Measurements from ENCODE around the gene ZNG1B.
A peak's percentile ranks its signal among the peaks of the same experiment; 100 is the strongest.
"Not testable (repeated sequence)": the region's sequence is repeated elsewhere in the genome, so short reads cannot be mapped to it uniquely, and the experiment has no call there.

The ZNG1B gene

GRCh38 chr2:113437508-113438465 lies at the start of gene ZNG1B:
Gene ZNG1B, plus strand, starts transcription at chr2:113437691. Its CDS starts 178 bp downstream, at chr2:113437869.
- not testable (repeated sequence) for H3K4me1 ChIP-seq (ENCODE audit: insufficient read depth, insufficient read length); DNase-seq (ENCODE audit: low read depth, low spot score); H3K9me3 ChIP-seq (ENCODE audit: insufficient read depth, low read length); H3K27me3 ChIP-seq (ENCODE audit: insufficient read depth, insufficient read length); H3K36me3 ChIP-seq (ENCODE audit: insufficient read depth, insufficient read length, low read length)
- Histone ChIP-seq H3K4me3 (ENCODE audit: insufficient read length, low read depth) (peak within 1 kb of the TSS; percentile 40), H3K9ac (ENCODE audit: insufficient read length, low read depth) (peak within 1 kb of the TSS; percentile 67)

DNA sequence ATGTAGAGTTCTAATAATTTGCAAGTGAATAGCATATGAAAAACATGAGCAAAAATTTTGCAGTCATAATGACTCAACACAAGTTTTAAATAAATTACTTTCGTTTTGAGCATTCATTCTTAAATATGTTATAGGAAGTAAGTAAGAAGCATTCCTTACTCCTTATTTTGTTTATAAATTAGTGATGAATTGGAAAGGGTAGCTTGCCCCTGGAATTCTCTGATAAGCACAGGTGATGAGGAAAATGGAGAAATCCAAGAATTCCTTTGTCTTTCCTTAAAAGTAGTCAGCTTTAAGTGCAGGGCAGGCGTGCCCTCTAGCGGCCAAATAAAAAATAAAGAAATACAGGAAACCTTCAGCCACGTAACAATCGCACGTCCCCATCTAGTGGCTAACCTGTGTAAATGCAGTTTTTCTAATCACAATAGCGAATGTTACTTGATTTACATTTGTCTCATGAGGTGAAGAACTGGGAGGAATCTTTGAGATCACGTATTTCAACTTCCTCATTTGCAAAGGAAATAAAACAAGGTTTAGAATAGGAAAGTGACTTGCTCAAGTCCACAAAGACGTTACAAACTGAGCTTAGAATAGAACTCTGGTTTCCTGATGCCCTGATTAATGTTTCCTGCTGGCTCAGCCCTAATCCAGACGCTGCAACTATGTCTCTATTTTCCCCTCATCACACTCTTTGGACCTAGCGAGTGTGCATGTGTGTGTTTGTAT lies 47.2 kb upstream of the ZNG1B start:
- Histone ChIP-seq H3K4me1 (ENCODE audit: insufficient read depth, insufficient read length) (no peaks in the 10 kb centered on the region), H3K9ac (ENCODE audit: insufficient read length, low read depth) (no peak overlapping the region), H3K9me3 (ENCODE audit: insufficient read depth, low read length) (peaks cover 10% of the 10 kb centered on the region; the same call in 1 of the 2 replicates), H3K4me3 (ENCODE audit: insufficient read length, low read depth) (no peak overlapping the region), H3K36me3 (ENCODE audit: insufficient read depth, insufficient read length, low read length) (no peaks in the 10 kb centered on the region), H3K27me3 (ENCODE audit: insufficient read depth, insufficient read length) (no peaks in the 10 kb centered on the region)
- TF ChIP-seq YY1 (IDR thresholded peaks at IDR 0.05; ENCODE audit: insufficient read depth, insufficient read length), result no peak
- no peak for TF ChIP-seq SUZ12 (IDR thresholded peaks at IDR 0.05; ENCODE audit: extremely low read depth, insufficient read depth, insufficient read length)
- no peak for TF ChIP-seq ZNF274 (IDR thresholded peaks at IDR 0.05; ENCODE audit: low read depth, low read length)
- peak; percentile 66 for DNase-seq (ENCODE audit: low read depth, low spot score)

DNA sequence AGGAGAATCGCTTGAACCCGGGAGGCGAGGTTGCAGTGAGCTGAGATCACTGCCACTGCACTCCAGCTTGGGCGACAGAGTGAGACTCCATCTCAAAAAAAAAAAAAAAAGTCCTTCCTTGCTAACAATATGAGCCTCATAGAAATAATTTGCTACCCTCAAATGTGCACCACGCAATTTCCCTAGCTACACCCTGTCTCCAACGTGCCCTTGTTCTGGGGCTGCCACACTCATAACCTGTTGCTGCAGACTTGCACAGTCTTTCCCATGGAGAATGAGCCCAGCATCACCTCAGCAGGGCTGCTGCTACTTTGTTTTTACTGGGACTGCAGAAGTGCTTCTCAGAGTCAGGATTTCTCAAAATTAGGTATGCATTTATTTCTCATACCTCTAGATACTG lies 46.4 kb upstream of the ZNG1B start:
- no peak overlapping the region for H3K9ac ChIP-seq (ENCODE audit: insufficient read length, low read depth)
- TF ChIP-seq SUZ12 (IDR thresholded peaks at IDR 0.05; ENCODE audit: extremely low read depth, insufficient read depth, insufficient read length), result no peak
- no peak for TF ChIP-seq ZNF274 (IDR thresholded peaks at IDR 0.05; ENCODE audit: low read depth, low read length)
- no peak for TF ChIP-seq YY1 (IDR thresholded peaks at IDR 0.05; ENCODE audit: insufficient read depth, insufficient read length)
- no peaks in the 10 kb centered on the region for H3K4me1 ChIP-seq (ENCODE audit: insufficient read depth, insufficient read length)
- DNase-seq (ENCODE audit: low read depth, low spot score), result no peak
- no peaks in the 10 kb centered on the region for H3K36me3 ChIP-seq (ENCODE audit: insufficient read depth, insufficient read length, low read length)
- no peak overlapping the region for H3K4me3 ChIP-seq (ENCODE audit: insufficient read length, low read depth)
- peaks cover 10% of the 10 kb centered on the region; the same call in 1 of the 2 replicates for H3K9me3 ChIP-seq (ENCODE audit: insufficient read depth, low read length)
- no peaks in the 10 kb centered on the region for H3K27me3 ChIP-seq (ENCODE audit: insufficient read depth, insufficient read length)

GRCh38 chr2:113406114-113406513 lies 31.4 kb upstream of the ZNG1B start:
- Histone ChIP-seq H3K4me3 (ENCODE audit: insufficient read length, low read depth) (no peak overlapping the region), H3K27me3 (ENCODE audit: insufficient read depth, insufficient read length) (no peaks in the 10 kb centered on the region), H3K9me3 (ENCODE audit: insufficient read depth, low read length) (no peaks in the 10 kb centered on the region), H3K36me3 (ENCODE audit: insufficient read depth, insufficient read length, low read length) (no peaks in the 10 kb centered on the region), H3K4me1 (ENCODE audit: insufficient read depth, insufficient read length) (no peaks in the 10 kb centered on the region), H3K9ac (ENCODE audit: insufficient read length, low read depth) (no peak overlapping the region)
- DNase-seq (ENCODE audit: low read depth, low spot score), result peak; percentile 35
- TF ChIP-seq SUZ12 (IDR thresholded peaks at IDR 0.05; ENCODE audit: extremely low read depth, insufficient read depth, insufficient read length) (no peak), YY1 (IDR thresholded peaks at IDR 0.05; ENCODE audit: insufficient read depth, insufficient read length) (no peak)

GRCh38 chr2:113407446-113408099 lies 29.9 kb upstream of the ZNG1B start:
- Histone ChIP-seq H3K36me3 (ENCODE audit: insufficient read depth, insufficient read length, low read length) (no peaks in the 10 kb centered on the region), H3K27me3 (ENCODE audit: insufficient read depth, insufficient read length) (no peaks in the 10 kb centered on the region), H3K4me3 (ENCODE audit: insufficient read length, low read depth) (no peak overlapping the region), H3K9ac (ENCODE audit: insufficient read length, low read depth) (no peak overlapping the region), H3K9me3 (ENCODE audit: insufficient read depth, low read length) (no peaks in the 10 kb centered on the region), H3K4me1 (ENCODE audit: insufficient read depth, insufficient read length) (no peaks in the 10 kb centered on the region)
- TF ChIP-seq YY1 (IDR thresholded peaks at IDR 0.05; ENCODE audit: insufficient read depth, insufficient read length) (no peak), SUZ12 (IDR thresholded peaks at IDR 0.05; ENCODE audit: extremely low read depth, insufficient read depth, insufficient read length) (no peak), ZNF274 (IDR thresholded peaks at IDR 0.05; ENCODE audit: low read depth, low read length) (no peak)
- DNase-seq (ENCODE audit: low read depth, low spot score), result no peak

DNA sequence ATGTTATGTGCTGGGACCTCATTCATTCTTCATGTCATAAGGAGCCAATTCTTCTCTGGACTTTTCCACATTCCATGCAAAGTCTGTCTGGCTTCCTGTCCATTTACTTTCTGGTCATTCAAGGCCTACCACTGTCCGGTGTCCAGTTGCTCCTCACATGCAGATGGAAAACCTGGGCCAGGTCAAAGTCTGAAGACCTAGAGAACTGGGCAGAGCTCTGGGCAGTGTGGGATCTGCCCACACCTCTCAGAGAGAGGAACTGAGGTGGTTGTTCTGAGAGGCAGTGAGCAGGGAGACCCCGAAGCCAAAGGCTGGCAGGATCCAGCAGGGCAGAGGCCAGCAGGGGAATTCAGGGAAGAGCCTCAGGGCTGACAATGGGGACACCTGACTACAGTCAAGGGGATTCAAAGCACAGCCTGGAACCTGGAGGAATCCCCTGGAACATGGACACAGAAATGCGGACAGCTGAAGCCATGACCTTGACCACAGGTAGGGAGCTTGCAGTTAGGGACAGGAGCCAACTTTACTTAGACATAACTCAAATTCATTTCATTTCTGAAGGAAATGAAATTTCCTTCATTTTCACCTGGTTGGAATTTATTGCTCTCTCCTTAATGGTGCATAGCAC lies 25.7 kb upstream of the ZNG1B start:
- not testable (repeated sequence) for H3K9me3 ChIP-seq (ENCODE audit: insufficient read depth, low read length); DNase-seq (ENCODE audit: low read depth, low spot score); H3K27me3 ChIP-seq (ENCODE audit: insufficient read depth, insufficient read length); H3K4me1 ChIP-seq (ENCODE audit: insufficient read depth, insufficient read length); H3K9ac ChIP-seq (ENCODE audit: insufficient read length, low read depth); H3K4me3 ChIP-seq (ENCODE audit: insufficient read length, low read depth); H3K36me3 ChIP-seq (ENCODE audit: insufficient read depth, insufficient read length, low read length)

- not testable (repeated sequence) for H3K36me3 ChIP-seq (ENCODE audit: insufficient read depth, insufficient read length, low read length); DNase-seq (ENCODE audit: low read depth, low spot score); H3K27me3 ChIP-seq (ENCODE audit: insufficient read depth, insufficient read length); H3K4me3 ChIP-seq (ENCODE audit: insufficient read length, low read depth); H3K9ac ChIP-seq (ENCODE audit: insufficient read length, low read depth); H3K4me1 ChIP-seq (ENCODE audit: insufficient read depth, insufficient read length); H3K9me3 ChIP-seq (ENCODE audit: insufficient read depth, low read length)
Observed at GRCh38 chr2:113412774-113413173, 24.7 kb upstream of the ZNG1B start.

DNA sequence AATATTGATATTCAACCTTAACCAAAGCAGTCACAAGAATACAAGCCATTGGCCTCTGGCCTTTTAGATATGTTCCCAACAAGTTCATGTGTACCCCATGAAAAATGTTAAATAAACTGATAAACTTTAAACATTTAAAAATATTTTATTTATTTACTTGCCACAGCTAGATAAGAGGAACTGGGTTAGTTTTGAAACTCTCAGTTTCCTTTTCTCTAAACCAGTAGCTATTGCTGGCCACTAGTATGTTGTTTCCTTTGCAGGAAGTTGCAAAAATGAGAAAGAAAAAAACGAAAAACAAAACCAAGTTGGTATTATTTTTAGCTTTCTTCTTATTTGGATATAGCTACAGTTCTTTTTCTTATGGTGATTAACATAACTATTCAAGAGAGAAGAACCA lies 5.7 kb upstream of the ZNG1B start:
- not testable (repeated sequence) for H3K4me1 ChIP-seq (ENCODE audit: insufficient read depth, insufficient read length); H3K36me3 ChIP-seq (ENCODE audit: insufficient read depth, insufficient read length, low read length); H3K9me3 ChIP-seq (ENCODE audit: insufficient read depth, low read length); H3K27me3 ChIP-seq (ENCODE audit: insufficient read depth, insufficient read length); H3K9ac ChIP-seq (ENCODE audit: insufficient read length, low read depth); DNase-seq (ENCODE audit: low read depth, low spot score); H3K4me3 ChIP-seq (ENCODE audit: insufficient read length, low read depth)

GRCh38 chr2:113433468-113433867 lies 4.0 kb upstream of the ZNG1B start:
- not testable (repeated sequence) for H3K9me3 ChIP-seq (ENCODE audit: insufficient read depth, low read length); H3K27me3 ChIP-seq (ENCODE audit: insufficient read depth, insufficient read length); H3K4me3 ChIP-seq (ENCODE audit: insufficient read length, low read depth); H3K36me3 ChIP-seq (ENCODE audit: insufficient read depth, insufficient read length, low read length); DNase-seq (ENCODE audit: low read depth, low spot score); H3K4me1 ChIP-seq (ENCODE audit: insufficient read depth, insufficient read length); H3K9ac ChIP-seq (ENCODE audit: insufficient read length, low read depth)

DNA sequence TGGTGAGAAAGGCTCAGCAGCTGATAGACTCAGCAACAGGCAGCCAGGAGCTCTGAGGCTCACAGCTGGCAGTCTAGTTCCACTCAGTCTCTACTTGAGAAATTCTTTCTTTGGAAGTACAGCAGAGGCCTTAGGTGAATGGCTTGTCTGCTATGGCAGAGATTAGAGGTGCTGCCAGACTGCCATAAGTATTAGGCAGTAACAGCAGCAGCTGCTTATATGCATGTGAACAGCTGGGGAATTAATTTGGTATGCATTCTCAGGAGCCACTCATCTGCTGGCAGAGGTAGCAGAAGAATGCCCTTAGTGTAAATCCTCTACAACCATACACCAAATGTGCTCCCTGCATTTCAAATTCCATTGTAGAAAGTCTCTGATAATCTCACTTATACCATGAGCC lies 28.3 kb downstream of the ZNG1B start:
- not testable (repeated sequence) for H3K9ac ChIP-seq (ENCODE audit: insufficient read length, low read depth); H3K36me3 ChIP-seq (ENCODE audit: insufficient read depth, insufficient read length, low read length); DNase-seq (ENCODE audit: low read depth, low spot score); H3K9me3 ChIP-seq (ENCODE audit: insufficient read depth, low read length); H3K27me3 ChIP-seq (ENCODE audit: insufficient read depth, insufficient read length); H3K4me3 ChIP-seq (ENCODE audit: insufficient read length, low read depth); H3K4me1 ChIP-seq (ENCODE audit: insufficient read depth, insufficient read length)

Measured in NT2/D1 (cell line).